ENCODE measurements around the gene VWDE.
A peak's percentile ranks its signal among the peaks of the same experiment; 100 is the strongest.

VWDE gene

GRCh38 chr7:12322284-12322902 is 81.3 kb downstream of the VWDE start:
- H3K9me2 ChIP-seq (replicated peaks; ENCODE audit: insufficient read depth, low read length) = no peaks in the 10 kb centered on the region
- peak; percentile 57 for TF ChIP-seq CTCF (IDR thresholded peaks at IDR 0.05; ENCODE audit: low read length)
- no peak for TF ChIP-seq EZH2phosphoT487 (IDR thresholded peaks at IDR 0.05; ENCODE audit: low read length)
- no peak for TF ChIP-seq EZH2 (optimal IDR thresholded peaks at IDR 0.05; ENCODE audit: low read depth, low read length)
- no peaks in the 10 kb centered on the region for H3K4me1 ChIP-seq (ENCODE audit: low read length)
- no peak overlapping the region for H3K4me3 ChIP-seq (ENCODE audit: low read length)
- no peaks in the 10 kb centered on the region for H3K27me3 ChIP-seq (replicated peaks; ENCODE audit: insufficient read depth, low read length)
- no peaks in the 10 kb centered on the region for H3F3A ChIP-seq (ENCODE audit: insufficient read depth, low read length)
- H3K79me2 ChIP-seq (ENCODE audit: low read length) = no peaks in the 10 kb centered on the region
- H3K9me3 ChIP-seq (replicated peaks; ENCODE audit: insufficient read depth, low read length) = no peaks in the 10 kb centered on the region
- H3K27ac ChIP-seq (ENCODE audit: low read length) = no peak overlapping the region
- peak; percentile 16 for DNase-seq
- H2AFZ ChIP-seq (ENCODE audit: low read length) = no peak overlapping the region
- H3K4me2 ChIP-seq (ENCODE audit: low read depth, low read length) = no peak overlapping the region
- H4K20me1 ChIP-seq (ENCODE audit: insufficient read depth, low read length) = no peaks in the 10 kb centered on the region
- H3K36me3 ChIP-seq (replicated peaks; ENCODE audit: insufficient read depth, low read length) = no peaks in the 10 kb centered on the region
- no peak overlapping the region for H3K9ac ChIP-seq (ENCODE audit: low read length)

GRCh38 chr7:12320987-12321647 is 82.5 kb downstream of the VWDE start:
- H3K36me3 ChIP-seq (replicated peaks; ENCODE audit: insufficient read depth, low read length) = no peaks in the 10 kb centered on the region
- H3K79me2 ChIP-seq (ENCODE audit: low read length) = no peaks in the 10 kb centered on the region
- H3K4me1 ChIP-seq (ENCODE audit: low read length) = no peaks in the 10 kb centered on the region
- no peaks in the 10 kb centered on the region for H3K9me3 ChIP-seq (replicated peaks; ENCODE audit: insufficient read depth, low read length)
- H3K4me2 ChIP-seq (ENCODE audit: low read depth, low read length) = no peak overlapping the region
- H3K27me3 ChIP-seq (replicated peaks; ENCODE audit: insufficient read depth, low read length) = no peaks in the 10 kb centered on the region
- H3K4me3 ChIP-seq (ENCODE audit: low read length) = no peak overlapping the region
- TF ChIP-seq EZH2phosphoT487 (IDR thresholded peaks at IDR 0.05; ENCODE audit: low read length) (no peak), EZH2 (optimal IDR thresholded peaks at IDR 0.05; ENCODE audit: low read depth, low read length) (no peak), CTCF (IDR thresholded peaks at IDR 0.05; ENCODE audit: low read length) (no peak)
- H3K9ac ChIP-seq (ENCODE audit: low read length) = no peak overlapping the region
- DNase-seq = no peak
- H3F3A ChIP-seq (ENCODE audit: insufficient read depth, low read length) = no peaks in the 10 kb centered on the region
- no peaks in the 10 kb centered on the region for H4K20me1 ChIP-seq (ENCODE audit: insufficient read depth, low read length)
- H2AFZ ChIP-seq (ENCODE audit: low read length) = no peak overlapping the region
- H3K9me2 ChIP-seq (replicated peaks; ENCODE audit: insufficient read depth, low read length) = no peaks in the 10 kb centered on the region
- no peak overlapping the region for H3K27ac ChIP-seq (ENCODE audit: low read length)

GRCh38 chr7:12320241-12320986 is 83.3 kb downstream of the VWDE start:
- no peak overlapping the region for H3K4me2 ChIP-seq (ENCODE audit: low read depth, low read length)
- no peak for DNase-seq
- TF ChIP-seq CTCF (IDR thresholded peaks at IDR 0.05; ENCODE audit: low read length) = no peak
- no peak for TF ChIP-seq EZH2 (optimal IDR thresholded peaks at IDR 0.05; ENCODE audit: low read depth, low read length)
- TF ChIP-seq EZH2phosphoT487 (IDR thresholded peaks at IDR 0.05; ENCODE audit: low read length) = no peak
- no peaks in the 10 kb centered on the region for H3K27me3 ChIP-seq (replicated peaks; ENCODE audit: insufficient read depth, low read length)
- no peaks in the 10 kb centered on the region for H3K79me2 ChIP-seq (ENCODE audit: low read length)
- no peak overlapping the region for H2AFZ ChIP-seq (ENCODE audit: low read length)
- H3K9ac ChIP-seq (ENCODE audit: low read length) = no peak overlapping the region
- no peaks in the 10 kb centered on the region for H3K9me2 ChIP-seq (replicated peaks; ENCODE audit: insufficient read depth, low read length)
- H3K4me3 ChIP-seq (ENCODE audit: low read length) = no peak overlapping the region
- H3F3A ChIP-seq (ENCODE audit: insufficient read depth, low read length) = no peaks in the 10 kb centered on the region
- H3K36me3 ChIP-seq (replicated peaks; ENCODE audit: insufficient read depth, low read length) = no peaks in the 10 kb centered on the region
- H3K27ac ChIP-seq (ENCODE audit: low read length) = no peak overlapping the region
- no peaks in the 10 kb centered on the region for H3K9me3 ChIP-seq (replicated peaks; ENCODE audit: insufficient read depth, low read length)
- no peaks in the 10 kb centered on the region for H4K20me1 ChIP-seq (ENCODE audit: insufficient read depth, low read length)
- H3K4me1 ChIP-seq (ENCODE audit: low read length) = no peaks in the 10 kb centered on the region
